NB4 (cell line): ENCODE data around the gene STKLD1.
"Not testable (repeated sequence)": the region's sequence is repeated elsewhere in the genome, so short reads cannot be mapped to it uniquely, and the experiment has no call there.

Source experiments
- DNase-seq: peaks from one replicate; pipeline ENCODE4 v3.0.0; 2010; ENCODE audit warnings: low read depth
- H3K4me3 ChIP-seq: one replicate; pipeline ENCODE4 v1.5.1; 2011; ENCODE audit warnings: mild to moderate bottlenecking, low read depth, low read length, moderate library complexity
- MYC ChIP-seq: IDR thresholded peaks from 2 replicates; pipeline ENCODE4 v1.6.1; 2011; ENCODE audit warnings: low read depth, low read length
- POLR2A ChIP-seq: IDR thresholded peaks from 2 replicates; pipeline ENCODE4 v1.6.1; 2011; ENCODE audit warnings: mild to moderate bottlenecking; ENCODE audit not compliant: insufficient read length; ENCODE audit errors: extremely low read depth
- TF ChIP-seq, protein P1 (sequence below): IDR thresholded peaks from 2 replicates; pipeline ENCODE4 v1.6.1; 2011; ENCODE audit warnings: low read depth, low read length
- TF ChIP-seq, protein P2 (sequence below): IDR thresholded peaks from one replicate; pipeline ENCODE4 v1.5.1; 2012; ENCODE audit warnings: low read depth, low read length

Gene STKLD1

DNA sequence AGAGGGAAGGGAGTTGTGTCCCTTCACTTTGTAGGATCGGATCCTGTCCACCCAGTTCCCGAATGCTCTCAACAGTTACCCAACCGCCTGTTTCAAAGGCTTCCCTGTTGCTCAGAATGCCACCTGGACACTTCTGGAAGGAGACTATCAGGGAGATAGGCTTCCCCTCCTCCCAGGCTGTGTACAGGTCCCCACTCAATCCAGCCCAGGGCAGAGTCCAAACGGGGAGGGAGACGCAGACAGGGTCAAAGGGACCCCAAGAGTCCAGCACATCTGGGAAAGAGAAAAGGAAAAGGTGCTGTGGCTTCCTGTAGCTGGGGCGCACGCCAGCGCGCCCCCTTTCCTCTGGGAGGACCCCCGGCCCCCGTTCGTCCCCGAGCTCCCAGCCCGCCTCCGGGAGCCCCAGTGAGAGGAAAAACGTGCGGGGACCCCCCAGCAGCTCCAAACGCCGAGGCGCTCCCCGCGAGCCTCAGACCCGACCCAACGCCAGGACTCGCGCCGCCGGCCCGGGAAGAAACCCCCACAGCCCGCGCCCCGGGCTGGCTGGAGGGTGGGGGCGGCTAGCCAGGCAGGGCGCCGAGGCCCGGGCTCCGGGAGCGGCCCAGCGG lies 946 bp upstream of the STKLD1 start:
- DNase-seq = peak; percentile 64
- TF ChIP-seq, protein P1, sequence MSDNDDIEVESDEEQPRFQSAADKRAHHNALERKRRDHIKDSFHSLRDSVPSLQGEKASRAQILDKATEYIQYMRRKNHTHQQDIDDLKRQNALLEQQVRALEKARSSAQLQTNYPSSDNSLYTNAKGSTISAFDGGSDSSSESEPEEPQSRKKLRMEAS = 0 out of 2 replicates have a peak, but pooled peaks have one; percentile 8
- no peak for TF ChIP-seq MYC
- TF ChIP-seq, protein P2, sequence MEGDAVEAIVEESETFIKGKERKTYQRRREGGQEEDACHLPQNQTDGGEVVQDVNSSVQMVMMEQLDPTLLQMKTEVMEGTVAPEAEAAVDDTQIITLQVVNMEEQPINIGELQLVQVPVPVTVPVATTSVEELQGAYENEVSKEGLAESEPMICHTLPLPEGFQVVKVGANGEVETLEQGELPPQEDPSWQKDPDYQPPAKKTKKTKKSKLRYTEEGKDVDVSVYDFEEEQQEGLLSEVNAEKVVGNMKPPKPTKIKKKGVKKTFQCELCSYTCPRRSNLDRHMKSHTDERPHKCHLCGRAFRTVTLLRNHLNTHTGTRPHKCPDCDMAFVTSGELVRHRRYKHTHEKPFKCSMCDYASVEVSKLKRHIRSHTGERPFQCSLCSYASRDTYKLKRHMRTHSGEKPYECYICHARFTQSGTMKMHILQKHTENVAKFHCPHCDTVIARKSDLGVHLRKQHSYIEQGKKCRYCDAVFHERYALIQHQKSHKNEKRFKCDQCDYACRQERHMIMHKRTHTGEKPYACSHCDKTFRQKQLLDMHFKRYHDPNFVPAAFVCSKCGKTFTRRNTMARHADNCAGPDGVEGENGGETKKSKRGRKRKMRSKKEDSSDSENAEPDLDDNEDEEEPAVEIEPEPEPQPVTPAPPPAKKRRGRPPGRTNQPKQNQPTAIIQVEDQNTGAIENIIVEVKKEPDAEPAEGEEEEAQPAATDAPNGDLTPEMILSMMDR = no peak
- peak overlapping the region; percentile 96 for H3K4me3 ChIP-seq

DNA sequence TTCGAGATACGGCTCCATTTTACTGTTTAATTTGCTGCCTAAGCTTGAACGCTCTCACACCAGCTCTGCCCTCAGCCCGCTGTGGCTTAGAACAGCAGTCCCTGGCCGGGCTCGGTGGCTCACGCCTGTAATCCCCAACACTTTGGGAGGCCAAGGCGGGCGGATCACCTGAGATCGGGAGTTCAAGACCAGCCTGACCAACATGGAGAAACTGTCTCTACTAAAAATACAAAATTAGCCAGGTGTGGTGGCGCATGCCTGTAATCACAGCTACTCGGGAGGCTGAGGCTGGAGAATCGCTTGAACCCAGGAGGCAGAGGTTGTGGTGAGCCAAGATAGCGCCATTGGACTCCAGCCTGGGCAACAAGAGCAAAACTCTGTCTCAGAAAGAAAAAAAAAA lies 1.1 kb downstream of the STKLD1 start:
- H3K4me3 ChIP-seq, DNase-seq: not testable (repeated sequence)

DNA sequence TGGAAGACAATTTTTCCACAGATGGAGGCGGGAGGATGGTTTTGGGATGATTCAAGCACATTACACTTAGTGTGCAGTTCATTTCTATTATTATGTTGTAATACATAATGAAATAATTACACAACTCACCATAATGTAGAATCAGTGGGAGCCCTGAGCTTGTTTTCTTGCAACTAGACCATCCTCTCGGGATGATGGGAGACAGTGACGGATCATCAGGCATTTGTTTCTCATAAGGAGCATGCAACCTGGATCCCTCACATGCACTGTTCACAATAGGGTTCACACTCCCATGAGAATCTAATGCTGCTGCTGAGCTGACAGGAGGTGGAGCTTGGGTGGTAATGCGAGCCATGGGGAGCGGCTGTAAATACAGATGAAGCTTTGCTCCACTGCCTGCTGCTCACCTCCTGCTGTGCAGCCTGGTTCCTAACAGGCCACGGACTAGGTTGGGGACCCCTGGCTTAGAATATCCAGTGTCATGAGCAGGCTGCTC lies 1.6 kb downstream of the STKLD1 start:
- DNase-seq = peak; percentile 45
- H3K4me3 ChIP-seq = no peak overlapping the region

DNA sequence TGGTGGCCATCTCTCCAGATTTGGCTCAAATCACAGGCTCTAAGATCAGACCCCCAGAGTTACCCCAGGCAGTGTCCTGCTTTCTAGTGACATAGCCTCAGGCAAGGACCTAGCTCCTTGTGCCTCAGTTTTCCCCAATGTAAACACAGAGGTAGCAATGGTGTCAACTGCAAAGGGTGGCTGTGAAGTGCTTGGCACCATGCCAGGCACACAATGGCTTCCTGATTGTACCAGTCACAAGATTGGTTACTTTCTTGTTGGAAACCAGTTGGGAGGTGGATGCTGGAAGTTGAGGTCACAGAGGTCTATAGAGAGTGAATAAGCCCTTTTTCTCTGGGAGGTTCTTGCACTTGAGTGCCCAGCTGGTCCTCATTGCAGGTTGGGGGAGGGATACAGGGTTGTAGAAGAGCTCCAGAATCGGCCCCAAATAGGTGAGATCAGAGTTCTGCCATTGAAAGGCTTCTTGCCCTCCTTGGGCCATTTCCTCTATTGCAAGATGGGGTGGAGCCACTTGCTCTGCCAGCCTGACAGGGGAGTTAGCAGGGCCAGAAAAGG lies 2.3 kb downstream of the STKLD1 start:
- TF ChIP-seq MYC = no peak
- TF ChIP-seq, protein P1 = no peak
- TF ChIP-seq POLR2A = no peak
- TF ChIP-seq, protein P2 = no peak
- no peak for DNase-seq

More for the DNA sequence above, 1.6 kb downstream of the STKLD1 start:
- TF ChIP-seq, protein P1 = no peak
- TF ChIP-seq MYC (no peak), POLR2A (no peak)
- TF ChIP-seq, protein P2 = no peak

DNA sequence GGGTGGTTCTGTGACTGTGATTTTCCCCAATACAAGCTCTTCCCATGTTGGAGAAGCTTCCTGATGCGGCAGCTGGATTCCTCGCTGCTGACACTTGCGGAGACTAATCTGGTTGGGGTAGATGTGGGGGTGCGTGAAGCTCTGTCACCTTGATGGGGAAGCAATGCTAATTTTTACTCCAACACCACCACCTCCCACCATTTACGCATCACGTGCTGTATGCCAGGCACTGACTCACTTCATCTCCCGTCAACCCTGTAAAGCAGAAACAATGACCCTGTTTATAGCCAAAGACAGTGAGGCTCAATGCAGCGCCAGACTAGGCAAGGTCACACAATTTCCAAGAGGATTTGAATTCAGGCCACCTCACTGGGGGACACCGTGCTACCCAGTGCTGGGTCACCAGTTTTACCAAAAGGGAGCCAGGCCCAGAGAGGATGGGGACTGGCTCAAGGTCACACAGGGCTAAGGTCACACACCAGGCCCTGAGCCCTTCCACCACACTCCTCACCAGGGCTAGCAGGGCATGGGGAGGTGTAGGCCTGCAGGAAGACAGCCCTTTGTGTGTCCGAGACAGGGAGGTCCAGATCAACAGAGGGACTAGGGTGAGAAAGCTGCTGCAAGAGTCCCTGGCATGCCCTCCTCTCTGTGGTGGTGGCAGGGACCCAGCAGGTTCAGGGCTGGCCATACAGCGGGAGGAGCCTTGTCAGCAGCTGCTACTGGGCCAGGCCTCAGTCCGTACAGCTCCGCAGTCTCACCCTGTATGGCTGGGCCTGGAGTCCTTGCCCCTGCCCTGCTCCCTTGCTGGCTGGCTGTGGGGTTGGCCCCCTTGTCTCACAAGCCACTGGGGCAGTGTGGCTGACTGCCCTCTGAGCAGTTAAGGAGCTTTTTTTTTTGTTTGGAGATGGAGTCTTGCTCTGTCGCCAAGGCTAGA lies 3.3 kb downstream of the STKLD1 start:
- TF ChIP-seq, protein P2 = no peak
- no peak for TF ChIP-seq POLR2A
- TF ChIP-seq, protein P1 = no peak
- no peak for TF ChIP-seq MYC
- no peak overlapping the region for H3K4me3 ChIP-seq
- DNase-seq = no peak

More for the DNA sequence above, 2.3 kb downstream of the STKLD1 start:
- H3K4me3 ChIP-seq = no peak overlapping the region

DNA sequence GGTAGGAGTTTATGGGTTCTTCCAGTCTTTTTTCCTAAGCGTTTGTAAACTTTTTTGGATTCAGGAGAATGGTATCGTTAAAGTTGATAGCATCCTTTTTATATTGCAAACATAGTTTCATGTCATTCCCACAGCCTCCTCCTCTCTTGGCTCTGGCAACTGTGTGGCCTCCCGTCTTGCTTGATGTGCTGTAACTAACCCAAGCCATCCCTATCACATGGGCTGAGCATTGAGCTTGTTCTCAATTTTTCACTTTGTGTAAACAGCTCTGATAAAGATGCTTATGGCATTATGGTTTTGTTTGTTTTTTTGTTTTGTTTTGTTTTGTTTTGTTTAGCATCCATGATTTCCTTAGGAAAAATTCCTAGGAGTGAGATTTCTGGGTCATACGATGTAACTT lies 4.6 kb downstream of the STKLD1 start:
- no peak overlapping the region for H3K4me3 ChIP-seq
- DNase-seq = no peak
- TF ChIP-seq MYC = no peak
- no peak for TF ChIP-seq POLR2A
- TF ChIP-seq, protein P2 = no peak
- TF ChIP-seq, protein P1 = no peak
